NCI-H82 treated with DMSO at 0.1 percent for 48 hours (cell line): ENCODE results near the gene ZBTB21.
"Not testable (repeated sequence)": the region's sequence is repeated elsewhere in the genome, so short reads cannot be mapped to it uniquely, and the experiment has no call there.

Experiments used
- DNase-seq: peaks from one replicate; lab custom pipeline; 2025; ENCODE audit not compliant: unreplicated experiment; lab: John Stamatoyannopoulos, UW

The ZBTB21 gene

GRCh38 chr21:41954654-41955499 is 55.3 kb downstream of the ZBTB21 start:
- no peak for DNase-seq

GRCh38 chr21:41953831-41954653 is 56.1 kb downstream of the ZBTB21 start, which contains the start of gene C2CD2:
Gene C2CD2, minus strand, starts transcription at chr21:41954018. Its CDS starts 370 bp downstream, at chr21:41953648.
- DNase-seq: peak; percentile 52

- DNase-seq: no peak
Measured at GRCh38 chr21:41953249-41953830, 56.8 kb downstream of the ZBTB21 start.

DNA sequence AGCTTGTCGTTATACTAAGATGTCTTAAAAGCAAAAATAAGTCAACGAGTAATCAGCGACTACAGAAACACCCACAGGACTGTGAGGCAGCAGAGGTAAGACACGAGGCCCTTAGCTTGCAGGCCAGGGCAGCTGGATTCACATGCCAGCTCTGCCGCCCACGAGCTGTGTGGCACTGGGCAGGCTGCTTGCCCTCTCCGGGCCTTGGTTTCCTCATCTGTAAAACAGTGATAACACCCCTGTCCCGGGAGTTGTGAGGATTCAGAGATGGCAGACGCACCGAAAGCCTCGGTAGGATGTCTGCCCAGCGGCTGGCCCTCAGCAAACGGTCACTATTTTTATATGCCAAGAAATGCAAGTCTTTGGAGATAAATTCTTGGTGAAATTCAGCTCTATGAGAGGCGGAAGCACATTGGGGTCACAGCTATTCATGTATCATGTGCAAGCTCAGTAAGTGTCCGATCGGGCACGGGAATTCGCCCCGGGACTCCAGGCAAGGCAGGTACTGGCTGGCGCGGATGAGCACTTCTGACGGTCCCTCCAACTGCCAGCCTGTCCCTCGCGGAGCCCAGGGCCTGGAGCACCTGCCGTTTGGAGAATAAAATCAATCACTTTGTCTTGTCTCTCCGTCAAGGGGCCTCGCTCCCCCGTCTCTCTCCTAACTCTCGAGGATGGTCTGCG is 57.5 kb downstream of the ZBTB21 start:
- no peak for DNase-seq

GRCh38 chr21:41951876-41952567 is 58.1 kb downstream of the ZBTB21 start:
- DNase-seq: no peak

- DNase-seq: peak; percentile 76
Measured at GRCh38 chr21:41950941-41951351, 59.2 kb downstream of the ZBTB21 start.

- DNase-seq: not testable (repeated sequence)
Measured at GRCh38 chr21:41949631-41950030, 60.5 kb downstream of the ZBTB21 start.

DNA sequence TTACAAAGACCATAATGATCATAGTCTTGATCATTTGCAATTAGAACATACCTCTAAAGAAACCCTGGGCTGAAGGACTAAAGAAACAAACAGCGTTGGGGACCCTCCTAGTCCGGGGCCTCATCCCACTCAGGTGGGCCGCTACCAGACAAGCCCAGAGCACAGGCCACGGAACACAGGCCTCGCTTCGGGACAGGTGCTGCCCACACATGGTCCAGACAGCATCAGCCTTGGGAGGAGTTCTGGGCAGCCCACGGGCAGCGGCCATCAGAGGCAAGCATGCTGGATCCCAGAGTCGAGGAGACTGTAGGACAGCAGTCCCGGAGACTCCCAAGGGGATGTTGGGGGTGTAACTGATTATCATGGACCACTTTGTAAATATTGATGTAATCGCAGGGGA is 61.3 kb downstream of the ZBTB21 start:
- DNase-seq: no peak

- no peak for DNase-seq
Measured at GRCh38 chr21:41948078-41948895, 61.9 kb downstream of the ZBTB21 start.

- DNase-seq: no peak
Measured at GRCh38 chr21:41945982-41946381, 64.2 kb downstream of the ZBTB21 start.

DNA sequence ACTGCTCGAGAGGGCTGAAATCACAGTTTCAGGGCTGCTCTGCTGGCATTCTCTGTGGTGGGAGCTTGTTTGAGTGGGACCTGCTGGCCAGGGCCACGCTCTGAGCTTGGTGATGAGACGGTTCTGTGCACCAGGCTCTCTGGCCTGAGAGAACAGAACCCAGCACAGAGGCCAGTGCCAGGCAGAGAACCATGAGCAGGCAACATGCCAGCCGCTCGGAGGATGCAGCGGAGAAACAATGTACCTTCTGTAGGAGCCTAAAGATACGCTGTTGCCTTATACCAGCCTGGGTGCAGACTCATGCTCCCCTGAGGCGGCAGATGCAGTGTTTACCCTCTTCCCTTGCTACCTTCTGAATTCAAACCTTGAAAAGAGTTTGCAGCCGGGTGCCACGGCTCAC is 66.3 kb downstream of the ZBTB21 start:
- no peak for DNase-seq

GRCh38 chr21:41942457-41942856 is 67.7 kb downstream of the ZBTB21 start:
- no peak for DNase-seq

DNA sequence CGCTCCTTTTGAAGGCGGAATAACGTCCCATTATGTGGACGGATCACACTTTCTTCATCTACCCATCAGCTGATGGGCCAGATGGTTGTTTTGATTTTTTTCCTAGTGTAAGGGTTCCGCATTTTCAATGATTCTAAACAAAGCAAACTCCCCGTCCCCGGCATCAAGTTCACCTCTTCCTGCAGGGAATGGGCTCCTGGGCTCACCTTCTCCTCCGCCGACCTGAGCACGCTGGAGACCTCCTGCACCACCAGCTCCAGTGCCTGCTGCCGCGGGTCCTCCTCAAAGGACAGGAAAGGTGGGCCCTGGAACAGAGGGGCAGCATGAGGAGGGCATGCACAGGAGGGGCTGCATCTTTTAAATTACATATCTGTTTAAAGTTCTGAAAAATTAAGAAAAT is 68.2 kb downstream of the ZBTB21 start:
- no peak for DNase-seq

GRCh38 chr21:41940431-41940830 is 69.7 kb downstream of the ZBTB21 start:
- no peak for DNase-seq

GRCh38 chr21:41939391-41939790 is 70.8 kb downstream of the ZBTB21 start:
- no peak for DNase-seq
